Kidney epithelial cell (primary cell): ENCODE data around the gene JAK3. TPM values are rescaled to one million over a fixed set of nuclear protein-coding genes. Genes with fewer than 3 reads are reported as not detected.

Experiments used
- DNase-seq: peaks from one replicate; pipeline ENCODE4 v3.0.0-alpha.2; 2010; ENCODE audit warnings: low read depth
- H3K27me3 ChIP-seq: 2 replicates; pipeline ENCODE4 v1.6.0; 2011; ENCODE audit warnings: low read length; ENCODE audit not compliant: control insufficient read depth, insufficient read depth
- H3K36me3 ChIP-seq: 2 replicates; pipeline ENCODE4 v1.5.1; 2011; ENCODE audit warnings: low read length; ENCODE audit not compliant: control insufficient read depth, insufficient read depth
- H3K4me3 ChIP-seq: 2 replicates; pipeline ENCODE4 v1.5.1; 2011; ENCODE audit warnings: low read depth, mild to moderate bottlenecking, control low read depth, low read length
- total RNA-seq: library from RNA; depleted of rRNA; stranded (reverse); fragments of >200 nt; gene quantifications from 2 replicates; pipeline ENCODE4 v1.2.3, GENCODE V29; 2015
- TF ChIP-seq, protein P1 (sequence below): IDR thresholded peaks from 2 replicates; pipeline ENCODE4 v1.5.1; 2011; ENCODE audit warnings: mild to moderate bottlenecking, moderate library complexity, low read length, control low read depth, inconsistent platforms; ENCODE audit not compliant: insufficient read depth, poor library complexity, severe bottlenecking

Gene JAK3
- total RNA-seq, 1 donor from 2014 or later, result 8.9 TPM

GRCh38 chr19:17883627-17884410, 36.0 kb upstream of the JAK3 start:
- Histone ChIP-seq H3K36me3 (no peaks in the 10 kb centered on the region), H3K27me3 (peaks cover 2% of the 10 kb centered on the region), H3K4me3 (no peak overlapping the region)
- DNase-seq, result no peak
- TF ChIP-seq, protein P1, sequence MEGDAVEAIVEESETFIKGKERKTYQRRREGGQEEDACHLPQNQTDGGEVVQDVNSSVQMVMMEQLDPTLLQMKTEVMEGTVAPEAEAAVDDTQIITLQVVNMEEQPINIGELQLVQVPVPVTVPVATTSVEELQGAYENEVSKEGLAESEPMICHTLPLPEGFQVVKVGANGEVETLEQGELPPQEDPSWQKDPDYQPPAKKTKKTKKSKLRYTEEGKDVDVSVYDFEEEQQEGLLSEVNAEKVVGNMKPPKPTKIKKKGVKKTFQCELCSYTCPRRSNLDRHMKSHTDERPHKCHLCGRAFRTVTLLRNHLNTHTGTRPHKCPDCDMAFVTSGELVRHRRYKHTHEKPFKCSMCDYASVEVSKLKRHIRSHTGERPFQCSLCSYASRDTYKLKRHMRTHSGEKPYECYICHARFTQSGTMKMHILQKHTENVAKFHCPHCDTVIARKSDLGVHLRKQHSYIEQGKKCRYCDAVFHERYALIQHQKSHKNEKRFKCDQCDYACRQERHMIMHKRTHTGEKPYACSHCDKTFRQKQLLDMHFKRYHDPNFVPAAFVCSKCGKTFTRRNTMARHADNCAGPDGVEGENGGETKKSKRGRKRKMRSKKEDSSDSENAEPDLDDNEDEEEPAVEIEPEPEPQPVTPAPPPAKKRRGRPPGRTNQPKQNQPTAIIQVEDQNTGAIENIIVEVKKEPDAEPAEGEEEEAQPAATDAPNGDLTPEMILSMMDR, result no peak

GRCh38 chr19:17881701-17882100, 33.9 kb upstream of the JAK3 start:
- TF ChIP-seq, protein P1, result no peak

DNA sequence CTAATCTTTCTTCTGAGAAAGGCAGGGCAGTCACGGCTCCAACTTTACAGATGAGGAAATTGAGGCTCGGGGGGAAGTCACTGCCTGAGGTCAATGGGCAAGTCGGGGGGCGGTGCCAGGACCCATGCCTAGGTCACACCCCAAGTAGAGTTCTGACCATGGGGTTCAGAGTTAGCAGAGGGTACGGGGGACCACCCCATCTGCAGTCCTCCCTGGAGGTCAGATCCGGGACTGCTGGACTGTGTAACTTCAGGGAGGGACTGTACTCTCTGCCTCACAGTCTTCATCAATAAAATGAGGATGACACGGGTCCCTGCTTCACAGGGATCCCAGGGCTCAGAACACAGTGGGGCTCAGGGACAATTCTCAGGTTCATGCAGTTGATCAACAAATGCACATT, 31.7 kb upstream of the JAK3 start:
- Histone ChIP-seq H3K4me3 (no peak overlapping the region), H3K27me3 (peaks cover 5% of the 10 kb centered on the region), H3K36me3 (no peaks in the 10 kb centered on the region)
- DNase-seq, result no peak
- TF ChIP-seq, protein P1, result no peak

More at GRCh38 chr19:17881701-17882100, 33.9 kb upstream of the JAK3 start:
- Histone ChIP-seq H3K36me3 (no peaks in the 10 kb centered on the region), H3K27me3 (no peaks in the 10 kb centered on the region), H3K4me3 (no peak overlapping the region)
- DNase-seq, result no peak

DNA sequence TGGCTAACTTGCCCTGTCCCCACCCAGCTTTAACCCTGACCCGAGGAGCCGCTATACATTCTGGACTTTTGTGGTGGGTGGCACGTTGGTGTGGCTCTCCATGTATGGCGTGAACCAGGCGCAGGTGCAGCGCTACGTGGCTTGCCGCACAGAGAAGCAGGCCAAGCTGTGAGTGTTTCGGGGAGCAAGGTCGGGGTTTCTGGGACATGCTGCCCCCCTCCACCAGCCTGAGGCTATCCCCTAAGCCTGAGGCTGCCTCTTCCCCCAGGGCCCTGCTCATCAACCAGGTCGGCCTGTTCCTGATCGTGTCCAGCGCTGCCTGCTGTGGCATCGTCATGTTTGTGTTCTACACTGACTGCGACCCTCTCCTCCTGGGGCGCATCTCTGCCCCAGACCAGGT, 29.9 kb upstream of the JAK3 start:
- no peak for DNase-seq
- TF ChIP-seq, protein P1, result no peak
- peaks cover 22% of the 10 kb centered on the region for H3K27me3 ChIP-seq

GRCh38 chr19:17874758-17875135, 27.0 kb upstream of the JAK3 start:
- Histone ChIP-seq H3K4me3 (no peak overlapping the region), H3K36me3 (no peaks in the 10 kb centered on the region), H3K27me3 (peaks cover 52% of the 10 kb centered on the region)
- TF ChIP-seq, protein P1, result no peak
- DNase-seq, result no peak

More for the DNA sequence above, 29.9 kb upstream of the JAK3 start:
- H3K36me3 ChIP-seq, result no peaks in the 10 kb centered on the region
- H3K4me3 ChIP-seq, result no peak overlapping the region
